Measurements from ENCODE around the gene CIB2. TPM values are rescaled to one million over a fixed set of nuclear protein-coding genes. Genes with fewer than 3 reads are reported as not detected.

Gene CIB2
- total RNA-seq, 4 donors from 2014 or later: 11.4 to 18.3 (median 15.9) TPM

DNA sequence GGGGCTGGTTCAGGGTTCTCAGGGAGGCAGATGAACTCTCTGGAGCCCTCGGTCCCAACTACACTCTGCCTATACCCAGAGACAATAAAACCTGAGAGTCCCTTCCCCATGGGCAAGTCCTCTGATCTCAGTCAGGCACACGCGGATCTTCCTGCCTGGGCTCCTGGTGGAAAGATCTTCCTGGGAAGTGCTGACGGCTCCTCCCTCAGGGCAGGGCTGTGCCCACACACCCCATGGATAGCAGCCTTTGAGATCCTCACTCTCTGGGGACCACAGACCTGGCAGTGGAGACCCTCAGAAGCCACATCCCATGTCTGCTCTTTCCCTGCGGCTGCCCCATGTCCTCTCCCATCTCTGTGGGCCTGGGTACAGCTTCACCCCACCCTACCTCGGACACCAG, 28.5 kb downstream of the CIB2 start:
- Histone ChIP-seq H3K27ac (replicated peaks in 1 of 4) (no peak overlapping the region), H3K4me1 (no peaks in the 10 kb centered on the region), H3K4me3 (no peak overlapping the region), H3K9me3 (no peaks in the 10 kb centered on the region), H3K36me3 (no peaks in the 10 kb centered on the region), H3K27me3 (no peaks in the 10 kb centered on the region)
- no peak for DNase-seq (ENCODE audit: extremely low spot score)
- TF ChIP-seq, protein P1, sequence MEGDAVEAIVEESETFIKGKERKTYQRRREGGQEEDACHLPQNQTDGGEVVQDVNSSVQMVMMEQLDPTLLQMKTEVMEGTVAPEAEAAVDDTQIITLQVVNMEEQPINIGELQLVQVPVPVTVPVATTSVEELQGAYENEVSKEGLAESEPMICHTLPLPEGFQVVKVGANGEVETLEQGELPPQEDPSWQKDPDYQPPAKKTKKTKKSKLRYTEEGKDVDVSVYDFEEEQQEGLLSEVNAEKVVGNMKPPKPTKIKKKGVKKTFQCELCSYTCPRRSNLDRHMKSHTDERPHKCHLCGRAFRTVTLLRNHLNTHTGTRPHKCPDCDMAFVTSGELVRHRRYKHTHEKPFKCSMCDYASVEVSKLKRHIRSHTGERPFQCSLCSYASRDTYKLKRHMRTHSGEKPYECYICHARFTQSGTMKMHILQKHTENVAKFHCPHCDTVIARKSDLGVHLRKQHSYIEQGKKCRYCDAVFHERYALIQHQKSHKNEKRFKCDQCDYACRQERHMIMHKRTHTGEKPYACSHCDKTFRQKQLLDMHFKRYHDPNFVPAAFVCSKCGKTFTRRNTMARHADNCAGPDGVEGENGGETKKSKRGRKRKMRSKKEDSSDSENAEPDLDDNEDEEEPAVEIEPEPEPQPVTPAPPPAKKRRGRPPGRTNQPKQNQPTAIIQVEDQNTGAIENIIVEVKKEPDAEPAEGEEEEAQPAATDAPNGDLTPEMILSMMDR (IDR thresholded peaks at IDR 0.05): no peak
- no peak for TF ChIP-seq EP300 (IDR thresholded peaks at IDR 0.05)
- no peak for TF ChIP-seq POLR2AphosphoS5 (IDR thresholded peaks at IDR 0.05)
- TF ChIP-seq POLR2A (IDR thresholded peaks at IDR 0.05; ENCODE audit: low read depth): no peak
- intact Hi-C loops (cut with DNase I): no loop called here
- 93% methylated on average over 6 of the region's 6 CpGs for WGBS

DNA sequence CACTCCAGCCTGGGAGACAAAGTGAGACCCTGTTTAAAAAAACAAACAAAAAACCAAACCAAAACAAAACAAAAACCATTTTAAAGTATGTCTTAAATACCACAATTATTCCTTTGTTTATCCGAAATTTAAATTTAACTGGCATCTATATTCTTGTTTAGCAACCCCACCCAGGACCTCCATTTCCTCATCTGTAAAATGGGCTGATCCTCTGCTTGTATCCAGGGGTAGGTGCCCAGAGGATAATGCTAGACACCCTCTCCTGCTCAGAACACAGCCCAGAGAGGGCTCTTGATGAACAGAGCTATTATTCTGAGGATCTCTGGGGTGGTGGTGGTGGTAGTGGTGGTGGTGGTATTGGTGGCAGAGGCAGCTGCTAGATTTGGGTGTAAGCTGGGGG, 29.0 kb downstream of the CIB2 start:
- no peaks in the 10 kb centered on the region for H3K36me3 ChIP-seq
- intact Hi-C loops (cut with DNase I): no loop called here
- H3K4me1 ChIP-seq: no peaks in the 10 kb centered on the region
- H3K4me3 ChIP-seq: no peak overlapping the region
- H3K9me3 ChIP-seq: no peaks in the 10 kb centered on the region
- DNase-seq (ENCODE audit: extremely low spot score): no peak
- 83% methylated on average over 1 of the region's 1 CpG for WGBS
- TF ChIP-seq, protein P1 (IDR thresholded peaks at IDR 0.05): no peak
- TF ChIP-seq POLR2A (IDR thresholded peaks at IDR 0.05; ENCODE audit: low read depth) (no peak), POLR2AphosphoS5 (IDR thresholded peaks at IDR 0.05) (no peak), EP300 (IDR thresholded peaks at IDR 0.05) (no peak)
- no peak overlapping the region for H3K27ac ChIP-seq (replicated peaks in 1 of 4)
- no peaks in the 10 kb centered on the region for H3K27me3 ChIP-seq

DNA sequence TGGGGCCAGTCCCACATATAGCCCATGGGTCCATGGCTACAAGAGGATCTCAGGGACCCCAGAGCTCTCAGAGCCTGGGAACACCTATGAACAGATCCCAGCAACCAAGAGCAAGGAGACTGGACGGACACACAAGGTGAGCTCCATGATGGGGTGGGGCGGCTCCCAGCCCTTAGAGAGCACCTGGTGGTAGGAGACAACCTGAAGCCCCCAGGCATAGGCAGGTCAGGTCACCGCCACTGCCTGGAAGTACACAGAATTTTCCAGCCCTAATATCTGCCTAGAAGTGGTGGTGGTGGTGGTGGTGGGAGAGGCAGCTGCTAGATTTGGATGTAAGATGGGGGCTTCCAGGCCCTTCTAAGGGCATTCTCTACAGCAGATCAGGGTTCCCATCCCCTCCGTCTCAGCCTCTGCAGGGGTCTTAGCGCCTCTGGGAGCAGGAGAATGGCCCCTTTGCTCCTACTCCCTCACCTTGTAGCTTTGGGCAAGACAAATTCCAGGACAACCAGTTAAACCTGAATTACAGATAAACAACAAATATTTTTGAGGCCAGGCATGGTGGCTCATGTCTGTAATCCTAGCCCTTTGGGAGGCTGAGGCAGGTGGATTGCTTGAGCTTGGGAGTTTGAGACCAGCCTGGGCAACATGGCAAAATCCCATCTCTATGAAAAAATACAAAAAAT, 29.7 kb downstream of the CIB2 start:
- DNase-seq (ENCODE audit: extremely low spot score): no peak
- Histone ChIP-seq H3K9me3 (no peaks in the 10 kb centered on the region), H3K4me3 (no peak overlapping the region), H3K27ac (replicated peaks in 1 of 4) (no peak overlapping the region), H3K27me3 (no peaks in the 10 kb centered on the region), H3K4me1 (no peaks in the 10 kb centered on the region), H3K36me3 (no peaks in the 10 kb centered on the region)
- 93% methylated on average over 5 of the region's 5 CpGs for WGBS
- TF ChIP-seq EP300 (IDR thresholded peaks at IDR 0.05) (no peak), POLR2A (IDR thresholded peaks at IDR 0.05; ENCODE audit: low read depth) (no peak), POLR2AphosphoS5 (IDR thresholded peaks at IDR 0.05) (no peak)
- TF ChIP-seq, protein P1 (IDR thresholded peaks at IDR 0.05): no peak
- intact Hi-C loops (cut with DNase I): no loop called here

DNA sequence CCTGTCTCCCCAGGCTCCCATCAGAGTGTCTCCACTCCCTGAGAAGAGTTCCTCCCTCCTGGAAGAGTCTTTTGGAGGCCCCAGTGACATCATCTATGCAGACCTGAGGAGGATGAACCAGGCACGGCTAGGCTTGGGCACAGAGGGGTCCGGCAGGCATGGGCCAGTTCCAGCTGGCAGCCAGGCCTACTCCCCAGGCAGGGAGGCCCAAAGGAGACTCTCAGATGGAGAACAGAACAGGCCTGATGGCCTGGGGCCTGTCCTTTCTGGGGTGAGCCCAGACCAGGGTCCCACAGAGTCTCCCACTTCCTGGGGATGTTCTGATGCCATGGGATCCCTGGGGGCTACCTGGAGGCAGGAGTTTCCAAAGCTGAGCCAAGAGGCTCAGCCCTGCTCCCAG, 30.4 kb downstream of the CIB2 start:
- TF ChIP-seq, protein P1 (IDR thresholded peaks at IDR 0.05): no peak
- TF ChIP-seq EP300 (IDR thresholded peaks at IDR 0.05) (no peak), POLR2A (IDR thresholded peaks at IDR 0.05; ENCODE audit: low read depth) (no peak), POLR2AphosphoS5 (IDR thresholded peaks at IDR 0.05) (no peak)
- no peaks in the 10 kb centered on the region for H3K4me1 ChIP-seq
- H3K36me3 ChIP-seq: no peaks in the 10 kb centered on the region
- intact Hi-C loops (cut with DNase I): no loop called here
- no peak overlapping the region for H3K27ac ChIP-seq (replicated peaks in 1 of 4)
- WGBS: no CpG with 5 or more reads among the region's 2 CpGs
- H3K27me3 ChIP-seq: no peaks in the 10 kb centered on the region
- no peak for DNase-seq (ENCODE audit: extremely low spot score)
- no peaks in the 10 kb centered on the region for H3K9me3 ChIP-seq
- no peak overlapping the region for H3K4me3 ChIP-seq

Data from esophagus muscularis mucosa (tissue), 4 donors.